OCI-LY3 (cell line): ENCODE results near the gene CATSPERD.
"Not testable (repeated sequence)": the region's sequence is repeated elsewhere in the genome, so short reads cannot be mapped to it uniquely, and the experiment has no call there.

Experiments
- CTCF ChIP-seq: fragments of 200-600, 300-600 bp; sonication (generic); IDR thresholded peaks from 2 replicates; pipeline ENCODE4 v1.5.1; 2014; ENCODE audit warnings: antibody characterized with exemption, low read length, low read depth
- EZH2phosphoT487 ChIP-seq: fragments of 200-600 bp; shearing (Covaris generic); IDR thresholded peaks from 2 replicates; pipeline ENCODE4 v1.6.1; 2018; ENCODE audit warnings: antibody characterized with exemption, mixed run types, low read depth

GRCh38 chr19:5748920-5749319 lies 28.5 kb downstream of the CATSPERD start:
- not testable (repeated sequence) for TF ChIP-seq CTCF, EZH2phosphoT487
